GM12875 (cell line): ENCODE data around the gene COIL.

Source experiments
- H3K4me3 ChIP-seq: one replicate; pipeline ENCODE4 v1.5.1; 2011; ENCODE audit warnings: low read depth, low read length, control low read depth
- CTCF ChIP-seq: IDR thresholded peaks from 2 replicates; pipeline ENCODE4 v1.5.1; 2011; ENCODE audit warnings: low read depth, mild to moderate bottlenecking, control low read depth, inconsistent platforms, low read length, moderate library complexity, borderline replicate concordance; ENCODE audit not compliant: insufficient read depth

Gene COIL

GRCh38 chr17:57002904-57003303 is 42.1 kb upstream of the COIL start:
- no peak overlapping the region for H3K4me3 ChIP-seq
- no peak for TF ChIP-seq CTCF

GRCh38 chr17:57001541-57001940 is 40.7 kb upstream of the COIL start:
- TF ChIP-seq CTCF: no peak
- no peak overlapping the region for H3K4me3 ChIP-seq

GRCh38 chr17:56997313-56997712 is 36.5 kb upstream of the COIL start:
- no peak overlapping the region for H3K4me3 ChIP-seq

GRCh38 chr17:56995766-56996165 is 34.9 kb upstream of the COIL start:
- no peak overlapping the region for H3K4me3 ChIP-seq
- no peak for TF ChIP-seq CTCF

More at GRCh38 chr17:56997313-56997712, 36.5 kb upstream of the COIL start:
- no peak for TF ChIP-seq CTCF

GRCh38 chr17:56994009-56994792 is 33.4 kb upstream of the COIL start:
- TF ChIP-seq CTCF: no peak
- H3K4me3 ChIP-seq: no peak overlapping the region

GRCh38 chr17:56992364-56992763 is 31.5 kb upstream of the COIL start:
- TF ChIP-seq CTCF: no peak
- H3K4me3 ChIP-seq: no peak overlapping the region

GRCh38 chr17:56988901-56989572 is 28.2 kb upstream of the COIL start:
- TF ChIP-seq CTCF: no peak

More at GRCh38 chr17:56988901-56989572, 28.2 kb upstream of the COIL start:
- no peak overlapping the region for H3K4me3 ChIP-seq
